HCT116 (cell line): ENCODE measurements around the gene ARFGAP3. TPM values are rescaled to one million over a fixed set of nuclear protein-coding genes. Genes with fewer than 3 reads are reported as not detected.

Source experiments
- ATAC-seq: fragments of 200-7000 bp; cut with Tn5 transposase; 2 replicates; pipeline ENCODE4 v1.9.1; 2020; ENCODE audit warnings: mild to moderate bottlenecking, moderate library complexity
- BruUV-seq: library from RNA; stranded (reverse); fragments of 400-500 nt; replicated peaks from 2 replicates; lab custom pipeline; 2021; lab: Mats Ljungman, UMichigan
- CTCF ChIA-PET: fragments of 300-600 bp; sonication (Branson Sonifier 250); formaldehyde crosslinking; loops from one replicate; lab custom pipeline; 2021; ENCODE audit warnings: antibody characterized with exemption; lab: Charles Lee
- POLR2A ChIA-PET: fragments of 300-600, 350-600 bp; sonication (Branson Sonifier 250); formaldehyde crosslinking; loops from one replicate; lab custom pipeline; 2021; ENCODE audit warnings: antibody characterized with exemption; lab: Charles Lee
- RAD21 ChIA-PET, 2 experiments: fragments of 300-600 bp; sonication (Branson Sonifier 250); formaldehyde crosslinking; loops; one replicate each; lab custom pipeline; 2023; ENCODE audit warnings: low total read pairs in 2 of 2; ENCODE audit not compliant: uncharacterized antibody in 2 of 2, unreplicated experiment in 2 of 2, low non-redundant PET in 1 of 2; lab: Charles Lee
- DNase-seq: peaks from one replicate; pipeline ENCODE4 v3.0.0-alpha.2; 2010; ENCODE audit warnings: low read depth, low spot score
- H2AFZ ChIP-seq: fragments of 200-600 bp; shearing (Covaris generic), sonication (generic); 2 replicates; pipeline ENCODE4 v1.6.1; 2017; ENCODE audit warnings: low read depth, mixed run types, mixed read lengths, antibody characterized with exemption, low read length; ENCODE audit not compliant: poor library complexity, severe bottlenecking
- H3K27ac ChIP-seq: 2 replicates; pipeline ENCODE4 v1.5.1; 2012; ENCODE audit warnings: low read depth, low read length
- H3K27me3 ChIP-seq: fragments of 200-600 bp; sonication (generic); 2 replicates; pipeline ENCODE4 v1.6.1; 2016; ENCODE audit warnings: mixed run types, low read length, mixed read lengths; ENCODE audit not compliant: insufficient read depth
- H3K36me3 ChIP-seq, 2 experiments: fragments of 200-500 bp in 1 of 2; fragments of 200-600 bp in 1 of 2; sonication (Bioruptor generic) in 1 of 2; sonication (generic) in 1 of 2; 2 replicates each; pipeline versions ENCODE4 v1.5.1 to v1.6.1; 2014 to 2016; ENCODE audit warnings: low read length in 2 of 2, inconsistent platforms in 1 of 2, mixed read lengths in 1 of 2, mixed run types in 1 of 2; ENCODE audit not compliant: insufficient read depth in 2 of 2, control insufficient read depth in 1 of 2
- H3K4me1 ChIP-seq, 2 experiments: fragments of 200-600 bp in 1 of 2; sonication (generic) in 1 of 2; 2 replicates each; pipeline versions ENCODE4 v1.5.1 to v1.6.1; 2012 to 2017; ENCODE audit warnings: low read length in 2 of 2, inconsistent platforms in 1 of 2, mild to moderate bottlenecking in 1 of 2, mixed read lengths in 1 of 2, mixed run types in 1 of 2, moderate library complexity in 1 of 2; ENCODE audit not compliant: insufficient read depth in 2 of 2, control insufficient read depth in 1 of 2
- H3K4me2 ChIP-seq: fragments of 200-600 bp; sonication (generic); 2 replicates; pipeline ENCODE4 v1.6.1; 2017; ENCODE audit warnings: mixed run types, low read length, mixed read lengths
- H3K4me3 ChIP-seq, 2 experiments: fragments of 200-600 bp in 1 of 2; sonication (generic) in 1 of 2; replicated peaks in 1 of 2; 2 replicates each; pipeline ENCODE4 v1.5.1; 2011 to 2016; ENCODE audit warnings: low read length in 2 of 2, control low read depth in 1 of 2, low read depth in 1 of 2, mild to moderate bottlenecking in 1 of 2, mixed read lengths in 1 of 2, mixed run types in 1 of 2
- H3K79me2 ChIP-seq: fragments of 200-600 bp; sonication (generic); 2 replicates; pipeline ENCODE4 v1.6.1; 2017; ENCODE audit warnings: mild to moderate bottlenecking, mixed run types, low read length, moderate library complexity, mixed read lengths; ENCODE audit not compliant: insufficient read depth
- H3K9ac ChIP-seq: fragments of 200-600 bp; sonication (generic); 2 replicates; pipeline ENCODE4 v1.6.1; 2016; ENCODE audit warnings: low read length, mixed read lengths
- H3K9me2 ChIP-seq: fragments of 200-600 bp; sonication (generic), shearing (Covaris generic); 2 replicates; pipeline ENCODE4 v1.6.1; 2017; ENCODE audit warnings: mixed run types, mild to moderate bottlenecking, moderate library complexity; ENCODE audit not compliant: insufficient read depth
- H3K9me3 ChIP-seq, 2 experiments: fragments of 200-500 bp in 1 of 2; fragments of 200-600 bp in 1 of 2; sonication (Bioruptor generic) in 1 of 2; sonication (generic) in 1 of 2; 2 replicates each; pipeline ENCODE4 v1.6.1; 2014 to 2017; ENCODE audit warnings: low read length in 2 of 2, mixed read lengths in 2 of 2, inconsistent platforms in 1 of 2, low read depth in 1 of 2, mild to moderate bottlenecking in 1 of 2, mixed run types in 1 of 2, moderate library complexity in 1 of 2; ENCODE audit not compliant: control insufficient read depth in 1 of 2, insufficient read depth in 1 of 2
- H4K20me1 ChIP-seq: fragments of 200-600 bp; sonication (generic), shearing (Covaris generic); 2 replicates; pipeline ENCODE4 v1.6.1; 2017; ENCODE audit warnings: mixed run types, mild to moderate bottlenecking, moderate library complexity; ENCODE audit not compliant: insufficient read depth
- CBX3 ChIP-seq: IDR thresholded peaks from 2 replicates; pipeline ENCODE4 v1.6.1; 2012; ENCODE audit warnings: low read depth
- CEBPB ChIP-seq: IDR thresholded peaks from 2 replicates; pipeline ENCODE4 v1.6.1; 2012; ENCODE audit warnings: low read depth
- EGR1 ChIP-seq: IDR thresholded peaks from 2 replicates; pipeline ENCODE4 v1.6.1; 2012; ENCODE audit warnings: low read depth
- ELF1 ChIP-seq: IDR thresholded peaks from 2 replicates; pipeline ENCODE4 v1.6.1; 2012; ENCODE audit warnings: low read depth, borderline replicate concordance
- EZH2phosphoT487 ChIP-seq: fragments of 200-600 bp; IDR thresholded peaks from 2 replicates; pipeline ENCODE4 v1.6.1; 2018; ENCODE audit warnings: antibody characterized with exemption, borderline replicate concordance
- FOSL1 ChIP-seq: IDR thresholded peaks from 2 replicates; pipeline ENCODE4 v1.6.1; 2012; ENCODE audit warnings: low read depth
- POLR2A ChIP-seq: IDR thresholded peaks from 2 replicates; pipeline ENCODE4 v1.7.0; 2011; ENCODE audit warnings: borderline replicate concordance; ENCODE audit not compliant: insufficient read depth, insufficient read length; ENCODE audit errors: extremely low read depth
- RAD21 ChIP-seq: IDR thresholded peaks from 2 replicates; pipeline ENCODE4 v1.6.1; 2012; ENCODE audit warnings: low read depth, mild to moderate bottlenecking
- SP1 ChIP-seq: IDR thresholded peaks from 2 replicates; pipeline ENCODE4 v1.6.1; 2012; ENCODE audit warnings: low read depth
- SRF ChIP-seq: IDR thresholded peaks from 2 replicates; pipeline ENCODE4 v1.6.1; 2012; ENCODE audit warnings: low read depth
- TCF7L2 ChIP-seq: IDR thresholded peaks from 2 replicates; pipeline ENCODE4 v1.7.0; 2011; ENCODE audit warnings: borderline replicate concordance, inconsistent platforms; ENCODE audit not compliant: insufficient read depth, insufficient read length; ENCODE audit errors: extremely low read depth
- ZNF274 ChIP-seq: fragments of 200-500 bp; sonication (Bioruptor generic); IDR thresholded peaks from 2 replicates; pipeline ENCODE4 v1.6.1; 2014; ENCODE audit warnings: mild to moderate bottlenecking, low read depth, low read length, inconsistent platforms
- intact Hi-C: fragments of 100-400 bp; cut with micrococcal nuclease; formaldehyde crosslinking; loops from 2 replicates; pipeline ENCODE4 v1.10.0; 2022
- total RNA-seq: library from RNA; stranded (reverse); gene quantifications from one replicate; pipeline ENCODE4 v1.2.1, GENCODE V29; 2021; ENCODE audit not compliant: unreplicated experiment
- TF ChIP-seq, protein P1 (sequence below): IDR thresholded peaks from 2 replicates; pipeline ENCODE4 v1.6.1; 2012; ENCODE audit warnings: low read depth

The ARFGAP3 gene
- total RNA-seq, 1 experiment from 2014 or later: 15.4 TPM

DNA sequence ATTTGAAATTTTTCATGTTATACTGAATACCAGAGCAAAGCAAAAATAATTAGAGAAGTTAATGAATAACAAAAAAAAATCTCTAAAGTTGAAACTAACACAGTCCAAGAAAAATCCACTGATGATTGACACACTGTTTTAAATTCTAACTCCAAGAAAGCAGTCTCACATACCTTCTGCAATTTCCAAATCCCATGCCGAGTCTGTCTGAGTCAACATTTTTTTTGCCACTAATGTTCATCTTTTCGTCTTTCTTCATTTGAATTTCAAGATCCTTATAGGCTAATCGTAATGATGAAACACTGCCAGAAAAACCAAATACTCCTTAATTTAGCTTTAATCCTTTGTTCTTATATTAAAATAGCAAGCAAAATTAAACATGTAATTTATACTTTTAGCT, 39.5 kb downstream of the ARFGAP3 start (continued):
- TF ChIP-seq, protein P1, sequence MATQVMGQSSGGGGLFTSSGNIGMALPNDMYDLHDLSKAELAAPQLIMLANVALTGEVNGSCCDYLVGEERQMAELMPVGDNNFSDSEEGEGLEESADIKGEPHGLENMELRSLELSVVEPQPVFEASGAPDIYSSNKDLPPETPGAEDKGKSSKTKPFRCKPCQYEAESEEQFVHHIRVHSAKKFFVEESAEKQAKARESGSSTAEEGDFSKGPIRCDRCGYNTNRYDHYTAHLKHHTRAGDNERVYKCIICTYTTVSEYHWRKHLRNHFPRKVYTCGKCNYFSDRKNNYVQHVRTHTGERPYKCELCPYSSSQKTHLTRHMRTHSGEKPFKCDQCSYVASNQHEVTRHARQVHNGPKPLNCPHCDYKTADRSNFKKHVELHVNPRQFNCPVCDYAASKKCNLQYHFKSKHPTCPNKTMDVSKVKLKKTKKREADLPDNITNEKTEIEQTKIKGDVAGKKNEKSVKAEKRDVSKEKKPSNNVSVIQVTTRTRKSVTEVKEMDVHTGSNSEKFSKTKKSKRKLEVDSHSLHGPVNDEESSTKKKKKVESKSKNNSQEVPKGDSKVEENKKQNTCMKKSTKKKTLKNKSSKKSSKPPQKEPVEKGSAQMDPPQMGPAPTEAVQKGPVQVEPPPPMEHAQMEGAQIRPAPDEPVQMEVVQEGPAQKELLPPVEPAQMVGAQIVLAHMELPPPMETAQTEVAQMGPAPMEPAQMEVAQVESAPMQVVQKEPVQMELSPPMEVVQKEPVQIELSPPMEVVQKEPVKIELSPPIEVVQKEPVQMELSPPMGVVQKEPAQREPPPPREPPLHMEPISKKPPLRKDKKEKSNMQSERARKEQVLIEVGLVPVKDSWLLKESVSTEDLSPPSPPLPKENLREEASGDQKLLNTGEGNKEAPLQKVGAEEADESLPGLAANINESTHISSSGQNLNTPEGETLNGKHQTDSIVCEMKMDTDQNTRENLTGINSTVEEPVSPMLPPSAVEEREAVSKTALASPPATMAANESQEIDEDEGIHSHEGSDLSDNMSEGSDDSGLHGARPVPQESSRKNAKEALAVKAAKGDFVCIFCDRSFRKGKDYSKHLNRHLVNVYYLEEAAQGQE: no peak

GRCh38 chr22:42816336-42816735, 40.7 kb downstream of the ARFGAP3 start:
- no TSS peak for BruUV-seq
- Histone ChIP-seq H3K4me3 (no peak overlapping the region), H3K9ac (no peak overlapping the region), H3K36me3 (peaks cover under 1 to 5% of the 10 kb centered on the region in 2 experiments; a peak in 1 of 4 replicates), H3K9me2 (no peaks in the 10 kb centered on the region), H3K4me2 (no peak overlapping the region), H3K4me1 (no peaks in the 10 kb centered on the region), H3K79me2 (no peaks in the 10 kb centered on the region), H4K20me1 (no peaks in the 10 kb centered on the region), H3K27me3 (no peaks in the 10 kb centered on the region), H2AFZ (no peak overlapping the region), H3K27ac (no peak overlapping the region), H3K9me3 (no peaks in the 10 kb centered on the region; a peak in 1 of 4 replicates)
- TF ChIP-seq FOSL1 (no peak), CBX3 (no peak), EGR1 (no peak), SRF (no peak), SP1 (no peak), ELF1 (no peak), POLR2A (no peak), RAD21 (no peak), TCF7L2 (no peak), EZH2phosphoT487 (no peak), ZNF274 (no peak), CEBPB (no peak)
- TF ChIP-seq, protein P1: no peak
- ChIA-PET CTCF (no interaction called here), POLR2A (no interaction called here), RAD21 (no interaction called here)
- intact Hi-C loops: no loop called here
- DNase-seq (no peak), ATAC-seq (no peak)
